ENCODE measurements around the gene PLXNA2. TPM values are rescaled to one million over a fixed set of nuclear protein-coding genes. Genes with fewer than 3 reads are reported as not detected.

Gene PLXNA2
- polyA plus RNA-seq, 1 of the 3 experiments (the other 2 are of a cell fraction): 8.5 TPM

DNA sequence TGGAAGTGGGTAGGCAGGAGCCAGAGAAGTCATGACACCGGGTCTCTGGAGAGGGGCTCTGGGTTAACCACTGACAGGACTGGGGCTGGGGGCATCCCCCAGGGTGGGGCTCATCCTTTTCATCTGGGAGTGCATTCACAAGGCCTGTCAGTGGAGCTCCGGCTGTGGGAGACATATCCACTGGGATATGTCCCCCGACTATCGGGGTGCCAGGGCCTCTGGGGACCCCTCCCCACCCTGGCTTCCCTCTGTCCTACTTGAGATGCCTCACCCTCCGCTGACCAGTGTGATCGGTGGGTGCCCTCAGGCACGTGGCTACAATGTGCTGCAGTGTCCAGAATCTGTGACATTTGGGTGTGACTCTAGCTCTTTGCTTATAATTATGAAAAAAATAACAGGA is 240.9 kb downstream of the PLXNA2 start:
- H3K9ac ChIP-seq: no peak overlapping the region
- peaks cover 6 to 13% of the 10 kb centered on the region in 2 experiments; a peak in 3 of 4 replicates for H3K4me1 ChIP-seq (ENCODE audit: control insufficient read depth in 1 of 2, insufficient read depth in 2 of 2, low read depth in 1 of 2, low read length in 1 of 2)
- H3K9me3 ChIP-seq: no peaks in the 10 kb centered on the region
- no peaks in the 10 kb centered on the region for H4K20me1 ChIP-seq (ENCODE audit: insufficient read depth)
- H3K36me3 ChIP-seq (replicated peaks in 1 of 2; ENCODE audit: control insufficient read depth in 1 of 2, insufficient read depth in 2 of 2, low read length in 1 of 2): no peaks in the 10 kb centered on the region
- no peak overlapping the region for H2AFZ ChIP-seq (ENCODE audit: low read depth)
- no peaks in the 10 kb centered on the region for H3K27me3 ChIP-seq (ENCODE audit: insufficient read depth)
- no peaks in the 10 kb centered on the region for H3K9me2 ChIP-seq
- 89% methylated on average over 3 of the region's 7 CpGs for WGBS (ENCODE audit: low lambda C conversion rate)
- DNase-seq: no peak
- CTCF ChIA-PET: interaction anchor here (1.2 to 2.7 kb wide), 6 partner anchors 10 to 128 kb away, joined by 4 to 10 read pairs (median 6); no protein-coding TSS in a partner anchor
- peaks cover 21% of the 10 kb centered on the region for H3F3A ChIP-seq (replicated peaks; ENCODE audit: insufficient read depth)
- no peak overlapping the region for H3K4me2 ChIP-seq
- H3K4me3 ChIP-seq (ENCODE audit: low read depth in 2 of 2, low read length in 1 of 2): no peak overlapping the region
- TF ChIP-seq, protein P1, sequence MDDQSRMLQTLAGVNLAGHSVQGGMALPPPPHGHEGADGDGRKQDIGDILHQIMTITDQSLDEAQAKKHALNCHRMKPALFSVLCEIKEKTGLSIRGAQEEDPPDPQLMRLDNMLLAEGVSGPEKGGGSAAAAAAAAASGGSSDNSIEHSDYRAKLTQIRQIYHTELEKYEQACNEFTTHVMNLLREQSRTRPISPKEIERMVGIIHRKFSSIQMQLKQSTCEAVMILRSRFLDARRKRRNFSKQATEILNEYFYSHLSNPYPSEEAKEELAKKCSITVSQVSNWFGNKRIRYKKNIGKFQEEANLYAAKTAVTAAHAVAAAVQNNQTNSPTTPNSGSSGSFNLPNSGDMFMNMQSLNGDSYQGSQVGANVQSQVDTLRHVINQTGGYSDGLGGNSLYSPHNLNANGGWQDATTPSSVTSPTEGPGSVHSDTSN (IDR thresholded peaks at IDR 0.05): no peak
- TF ChIP-seq TCF12 (IDR thresholded peaks at IDR 0.05): no peak
- TF ChIP-seq FOXM1 (IDR thresholded peaks at IDR 0.05; ENCODE audit: low read depth): no peak
- TF ChIP-seq RXRA (IDR thresholded peaks at IDR 0.05; ENCODE audit: borderline replicate concordance, low read depth): no peak
- no peak for TF ChIP-seq FOSL2 (IDR thresholded peaks at IDR 0.05; ENCODE audit: borderline replicate concordance, low read depth)
- TF ChIP-seq GATA2 (CRISPR knock-in tag; IDR thresholded peaks at IDR 0.05): no peak
- no peaks in the 10 kb centered on the region for H3K79me2 ChIP-seq (ENCODE audit: insufficient read depth)
- POLR2A ChIA-PET: no interaction called here
- H3K27ac ChIP-seq (ENCODE audit: low read depth in 2 of 2, low read length in 1 of 2): no peak overlapping the region

DNA sequence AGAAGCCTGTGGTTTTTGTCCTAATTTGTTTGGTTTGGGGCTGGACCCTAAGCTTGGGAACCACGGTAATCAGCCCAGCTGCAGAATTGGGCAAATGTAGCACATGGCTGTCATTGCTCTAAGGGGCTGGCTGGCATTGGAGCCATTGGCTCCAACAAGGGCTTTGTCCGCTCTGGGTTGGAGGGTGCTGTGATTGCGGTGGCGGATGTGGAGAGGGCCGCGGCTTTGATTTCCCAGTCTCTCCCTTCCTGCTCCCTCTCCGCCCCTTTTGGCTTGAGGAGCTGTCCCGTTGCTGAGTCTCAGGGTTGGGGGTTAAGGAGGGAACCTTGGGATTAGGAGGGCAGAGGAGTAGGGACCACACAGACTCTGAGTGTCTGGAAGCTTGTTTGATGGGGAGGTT is 241.5 kb downstream of the PLXNA2 start:
- Histone ChIP-seq H3K4me2 (no peak overlapping the region), H3F3A (replicated peaks; ENCODE audit: insufficient read depth) (peaks cover 15% of the 10 kb centered on the region), H3K9ac (no peak overlapping the region), H2AFZ (ENCODE audit: low read depth) (no peak overlapping the region), H4K20me1 (ENCODE audit: insufficient read depth) (no peaks in the 10 kb centered on the region), H3K4me1 (ENCODE audit: control insufficient read depth in 1 of 2, insufficient read depth in 2 of 2, low read depth in 1 of 2, low read length in 1 of 2) (peaks cover 6 to 13% of the 10 kb centered on the region in 2 experiments; a peak in 3 of 4 replicates), H3K27ac (ENCODE audit: low read depth in 2 of 2, low read length in 1 of 2) (no peak overlapping the region), H3K9me3 (no peaks in the 10 kb centered on the region), H3K9me2 (no peaks in the 10 kb centered on the region), H3K79me2 (ENCODE audit: insufficient read depth) (no peaks in the 10 kb centered on the region), H3K36me3 (replicated peaks in 1 of 2; ENCODE audit: control insufficient read depth in 1 of 2, insufficient read depth in 2 of 2, low read length in 1 of 2) (no peaks in the 10 kb centered on the region), H3K4me3 (ENCODE audit: low read depth in 2 of 2, low read length in 1 of 2) (no peak overlapping the region), H3K27me3 (ENCODE audit: insufficient read depth) (no peaks in the 10 kb centered on the region)
- no peak for DNase-seq
- POLR2A ChIA-PET: no interaction called here
- CTCF ChIA-PET: interaction anchor here (1.2 to 2.7 kb wide), 5 partner anchors 9 to 129 kb away, joined by 4 to 10 read pairs (median 5); no protein-coding TSS in a partner anchor
- no peak for TF ChIP-seq RCOR1 (IDR thresholded peaks at IDR 0.05; ENCODE audit: low read length)
- no peak for TF ChIP-seq RFX5 (IDR thresholded peaks at IDR 0.05; ENCODE audit: low read length)
- TF ChIP-seq, protein P2, sequence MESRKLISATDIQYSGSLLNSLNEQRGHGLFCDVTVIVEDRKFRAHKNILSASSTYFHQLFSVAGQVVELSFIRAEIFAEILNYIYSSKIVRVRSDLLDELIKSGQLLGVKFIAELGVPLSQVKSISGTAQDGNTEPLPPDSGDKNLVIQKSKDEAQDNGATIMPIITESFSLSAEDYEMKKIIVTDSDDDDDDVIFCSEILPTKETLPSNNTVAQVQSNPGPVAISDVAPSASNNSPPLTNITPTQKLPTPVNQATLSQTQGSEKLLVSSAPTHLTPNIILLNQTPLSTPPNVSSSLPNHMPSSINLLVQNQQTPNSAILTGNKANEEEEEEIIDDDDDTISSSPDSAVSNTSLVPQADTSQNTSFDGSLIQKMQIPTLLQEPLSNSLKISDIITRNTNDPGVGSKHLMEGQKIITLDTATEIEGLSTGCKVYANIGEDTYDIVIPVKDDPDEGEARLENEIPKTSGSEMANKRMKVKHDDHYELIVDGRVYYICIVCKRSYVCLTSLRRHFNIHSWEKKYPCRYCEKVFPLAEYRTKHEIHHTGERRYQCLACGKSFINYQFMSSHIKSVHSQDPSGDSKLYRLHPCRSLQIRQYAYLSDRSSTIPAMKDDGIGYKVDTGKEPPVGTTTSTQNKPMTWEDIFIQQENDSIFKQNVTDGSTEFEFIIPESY (IDR thresholded peaks at IDR 0.05; ENCODE audit: borderline replicate concordance, low read depth): no peak
- TF ChIP-seq TAF1 (IDR thresholded peaks at IDR 0.05; ENCODE audit: borderline replicate concordance, low read depth, low read length): no peak
- no peak for TF ChIP-seq TEAD4 (IDR thresholded peaks at IDR 0.05; ENCODE audit: borderline replicate concordance, insufficient read depth)
- TF ChIP-seq, protein P1 (IDR thresholded peaks at IDR 0.05): no peak
- no peak for TF ChIP-seq ELF1 (IDR thresholded peaks at IDR 0.05)
- WGBS (ENCODE audit: low lambda C conversion rate): 96% methylated on average over 8 of the region's 8 CpGs

Measured in SK-N-SH (cell line).